Urinary bladder (tissue), 4 donors: ENCODE data around the gene SCAMP5. TPM values are rescaled to one million over a fixed set of nuclear protein-coding genes. Genes with fewer than 3 reads are reported as not detected.

Experiments used
- DNase-seq: peaks from one replicate; pipeline ENCODE4 v3.0.0-alpha.2; 2015; ENCODE audit errors: extremely low spot score
- H3K27ac ChIP-seq: one replicate; pipeline ENCODE4 v1.5.1; 2013; ENCODE audit warnings: low read depth, mild to moderate bottlenecking, moderate library complexity
- H3K36me3 ChIP-seq: one replicate; pipeline ENCODE4 v1.6.1; 2013; ENCODE audit warnings: mild to moderate bottlenecking, moderate library complexity; ENCODE audit not compliant: insufficient read depth
- H3K4me1 ChIP-seq: one replicate; pipeline ENCODE4 v1.6.1; 2013; ENCODE audit warnings: mild to moderate bottlenecking, moderate library complexity; ENCODE audit not compliant: insufficient read depth
- H3K4me3 ChIP-seq: one replicate; pipeline ENCODE4 v1.5.1; 2013; ENCODE audit warnings: low read depth, low read length
- WGBS: extraction: QIAGEN DNeasy Blood & Tissue Kit; methylation state at CpG from one replicate; pipeline ENCODE4 v1.1.7; 2013; 5-methylcytosine and 5-hydroxymethylcytosine counted together
- polyA plus RNA-seq: library from polyadenylated mRNA; stranded (reverse); fragments of 200-250 nt; gene quantifications from one replicate; pipeline ENCODE4 v1.2.3, GENCODE V29; 2013
- total RNA-seq: library from RNA; depleted of rRNA; stranded (reverse); fragments of >200 nt; gene quantifications from one replicate; pipeline ENCODE4 v1.2.3, GENCODE V29; 2014
- donor health status: healthy with polysubstance abuse.
- donor health status: healthy.

Gene SCAMP5
- total and polyA plus RNA-seq, 2 donors: 6.9 to 19.4 TPM

DNA sequence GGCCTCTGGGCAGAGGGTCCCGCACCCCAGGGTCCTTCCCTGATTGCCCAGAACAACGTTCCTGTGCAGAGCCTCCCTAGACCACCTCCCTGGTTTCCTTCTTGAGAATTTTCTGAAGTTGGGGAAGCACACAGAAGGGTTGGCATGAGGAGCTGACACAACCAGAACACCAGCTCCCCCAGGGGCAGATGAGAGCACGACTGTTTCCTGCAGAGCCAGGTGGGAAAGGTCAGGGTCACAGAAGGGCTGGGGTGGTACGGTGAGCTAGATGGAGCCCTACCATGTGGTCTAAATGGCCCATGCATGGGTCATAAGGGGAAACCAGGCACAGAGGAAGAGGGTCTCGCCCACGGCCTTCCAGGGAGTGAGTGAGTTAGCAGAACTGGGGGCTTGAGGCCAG lies 38.4 kb downstream of the SCAMP5 start:
- WGBS: 86% methylated on average over 6 of the region's 6 CpGs
- no peak overlapping the region for H3K27ac ChIP-seq
- no peaks in the 10 kb centered on the region for H3K36me3 ChIP-seq
- no peaks in the 10 kb centered on the region for H3K4me1 ChIP-seq
- no peak overlapping the region for H3K4me3 ChIP-seq
- no peak for DNase-seq

DNA sequence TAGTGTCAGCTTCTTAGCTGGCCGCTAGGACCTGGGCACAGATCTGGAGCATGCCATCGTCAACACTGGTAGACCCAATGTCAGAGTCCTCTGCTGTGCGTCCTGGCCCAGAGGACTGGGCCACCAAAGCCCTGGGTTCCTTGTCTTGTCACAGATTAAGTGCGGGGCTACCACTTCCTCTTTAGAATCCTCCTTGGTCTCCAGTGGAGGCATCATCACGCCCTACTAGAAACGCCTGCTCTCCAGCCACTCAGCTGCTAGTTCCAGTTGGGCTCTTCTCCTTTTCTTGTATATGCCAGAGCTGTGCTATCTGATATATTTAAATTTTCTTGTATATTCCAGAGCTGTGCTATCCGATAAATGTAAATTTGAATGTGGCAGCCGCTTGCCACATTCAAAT lies 39.3 kb downstream of the SCAMP5 start:
- DNase-seq: no peak
- no peaks in the 10 kb centered on the region for H3K4me1 ChIP-seq
- 93% methylated on average over 8 of the region's 8 CpGs for WGBS
- H3K27ac ChIP-seq: no peak overlapping the region
- H3K36me3 ChIP-seq: no peaks in the 10 kb centered on the region
- H3K4me3 ChIP-seq: no peak overlapping the region

DNA sequence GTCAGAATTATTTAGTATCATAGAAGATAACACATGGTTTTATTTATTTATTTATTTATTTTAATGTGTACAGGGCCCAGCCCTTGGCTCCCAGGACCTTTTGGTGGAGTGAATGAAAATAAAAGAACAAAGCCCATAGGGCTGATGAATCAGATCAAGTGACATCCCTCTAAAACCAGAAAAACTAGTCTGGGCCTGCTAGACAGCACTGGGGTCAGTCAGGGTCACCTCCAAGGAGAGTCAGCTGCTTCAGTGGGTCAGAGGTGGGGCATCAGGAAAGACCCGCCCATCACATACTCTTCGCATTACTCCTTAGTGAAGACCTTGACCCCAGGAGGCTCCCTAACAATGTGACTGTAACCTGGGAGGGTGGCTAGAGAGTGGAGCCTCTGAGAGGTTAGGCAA lies 40.9 kb downstream of the SCAMP5 start:
- H3K4me1 ChIP-seq: no peaks in the 10 kb centered on the region
- no peak for DNase-seq
- H3K36me3 ChIP-seq: no peaks in the 10 kb centered on the region
- H3K4me3 ChIP-seq: no peak overlapping the region
- WGBS: 86% methylated on average over 2 of the region's 2 CpGs
- H3K27ac ChIP-seq: no peak overlapping the region

DNA sequence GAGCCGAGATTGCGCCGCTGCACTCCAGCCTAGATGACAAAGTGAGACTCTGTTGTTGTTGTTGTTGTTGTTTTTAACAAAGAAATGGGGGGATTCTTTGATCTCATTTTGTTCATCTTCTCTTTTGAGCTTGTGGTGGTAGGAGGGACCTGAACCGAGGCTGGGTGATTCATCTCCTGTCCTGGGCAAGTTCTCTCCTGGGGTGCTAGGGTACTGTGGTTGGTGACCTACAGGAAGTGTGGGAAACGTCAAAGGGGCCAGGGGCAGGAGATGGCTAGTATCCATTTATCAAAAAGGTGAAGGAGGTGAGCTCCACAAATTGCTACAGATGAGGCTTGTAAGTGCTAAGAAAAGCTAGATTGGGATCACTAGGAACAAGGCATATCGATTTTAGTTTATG lies 42.3 kb downstream of the SCAMP5 start:
- H3K36me3 ChIP-seq: no peaks in the 10 kb centered on the region
- no peak overlapping the region for H3K27ac ChIP-seq
- no peak for DNase-seq
- no peaks in the 10 kb centered on the region for H3K4me1 ChIP-seq
- 83% methylated on average over 6 of the region's 6 CpGs for WGBS
- no peak overlapping the region for H3K4me3 ChIP-seq

DNA sequence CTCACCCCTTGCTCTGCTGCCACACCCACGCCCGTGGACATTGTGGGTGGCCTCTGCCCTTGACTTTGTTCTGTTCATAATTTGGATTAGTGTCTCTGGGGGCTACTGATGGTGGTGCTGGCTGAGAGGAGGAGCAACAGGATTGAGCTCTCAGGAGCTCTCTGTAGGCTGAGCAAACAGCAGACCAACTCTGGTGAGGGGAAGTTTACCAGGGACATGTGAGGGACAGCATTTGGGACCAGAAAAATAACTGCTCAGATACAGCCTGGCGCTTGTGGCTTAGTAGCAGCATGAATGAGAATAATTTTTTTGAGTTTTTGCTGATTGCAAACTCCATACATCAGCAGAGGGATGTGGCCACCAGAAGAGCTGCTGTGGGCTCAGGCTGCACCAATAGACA lies 42.9 kb downstream of the SCAMP5 start:
- Histone ChIP-seq H3K36me3 (no peaks in the 10 kb centered on the region), H3K27ac (no peak overlapping the region), H3K4me3 (no peak overlapping the region), H3K4me1 (no peaks in the 10 kb centered on the region)
- no peak for DNase-seq
- WGBS: 82% methylated on average over 3 of the region's 3 CpGs

DNA sequence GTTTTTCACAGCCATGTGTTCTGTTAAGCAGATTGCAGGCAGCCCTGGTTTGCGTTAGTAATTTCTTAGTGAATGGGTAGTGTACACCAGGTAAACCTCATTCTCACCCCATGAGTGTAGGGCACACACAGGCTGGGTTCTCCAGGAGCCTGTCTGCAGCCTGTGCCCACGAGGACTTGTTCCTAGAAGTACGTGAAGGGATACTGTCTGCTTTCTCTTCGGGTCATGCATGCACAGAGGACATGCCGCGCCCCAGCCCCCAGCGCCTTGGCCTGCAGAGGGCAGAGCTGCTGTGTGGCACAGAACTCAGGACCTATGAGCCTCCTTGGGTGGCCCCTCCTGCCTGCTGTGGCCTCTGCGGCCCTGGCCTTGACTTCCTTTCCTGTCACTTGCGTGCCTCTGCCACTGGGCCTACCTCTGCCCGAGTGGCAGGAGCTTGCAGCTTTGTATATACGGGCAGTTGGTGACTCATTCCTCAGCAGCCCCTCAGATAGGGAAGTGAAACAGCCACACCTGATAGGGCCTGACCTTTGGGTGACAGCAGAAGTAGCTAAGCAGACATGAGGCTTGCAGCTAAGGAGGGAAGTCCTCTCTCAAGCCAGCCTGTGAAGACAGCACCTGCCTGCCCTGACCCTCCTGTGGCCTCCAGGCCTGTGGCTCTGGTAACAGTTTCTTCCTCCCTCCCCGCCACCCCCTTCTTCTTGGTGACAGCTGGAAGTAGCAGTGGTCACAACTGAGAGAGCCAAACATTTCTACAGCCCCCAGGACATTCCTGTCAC lies 47.6 kb downstream of the SCAMP5 start:
- H3K4me3 ChIP-seq: no peak overlapping the region
- 57% methylated on average over 12 of the region's 12 CpGs for WGBS
- no peak for DNase-seq
- no peaks in the 10 kb centered on the region for H3K36me3 ChIP-seq
- H3K4me1 ChIP-seq: no peaks in the 10 kb centered on the region
- H3K27ac ChIP-seq: peak overlapping the region; percentile 65

DNA sequence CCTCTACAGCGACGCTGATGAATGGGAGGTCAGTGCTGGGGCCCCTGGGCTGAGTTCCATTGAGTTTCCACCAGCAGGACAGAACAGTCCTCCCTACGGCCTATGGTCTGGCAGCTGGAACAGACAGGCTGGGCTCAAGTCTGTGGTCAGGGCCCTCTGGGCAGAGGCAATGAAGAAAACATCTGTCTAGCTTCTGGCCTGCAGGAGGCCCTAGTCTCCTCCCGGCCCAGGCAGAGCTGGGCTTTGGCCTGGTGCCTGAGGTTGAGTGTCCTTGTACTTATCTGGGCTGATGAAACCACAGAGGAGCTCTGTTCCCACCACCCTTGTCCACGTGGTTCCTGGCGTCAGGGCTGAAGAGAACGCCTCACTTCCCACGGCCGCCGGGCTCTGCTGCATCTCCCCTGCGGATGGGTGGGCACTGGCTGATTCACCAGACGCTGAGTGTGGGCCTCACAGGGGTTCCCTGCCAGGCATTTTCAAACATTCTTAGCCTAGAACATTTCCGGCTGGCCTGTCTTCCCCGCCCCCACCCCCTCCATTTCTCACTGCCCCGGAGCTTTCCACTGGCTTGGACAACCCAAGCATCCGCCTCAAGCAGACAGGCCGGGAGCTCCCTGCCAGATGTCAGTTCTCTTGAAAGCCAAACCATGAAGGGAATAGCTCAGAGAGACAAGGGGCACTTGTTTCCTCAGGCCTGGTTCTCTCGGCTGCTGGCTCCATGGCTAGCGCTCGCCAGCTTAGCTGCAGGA lies 48.3 kb downstream of the SCAMP5 start:
- peak; percentile 64 for DNase-seq
- Histone ChIP-seq H3K4me3 (no peak overlapping the region), H3K4me1 (no peaks in the 10 kb centered on the region), H3K27ac (peak overlapping the region; percentile 65), H3K36me3 (no peaks in the 10 kb centered on the region)
- 17% methylated on average over 20 of the region's 20 CpGs for WGBS

DNA sequence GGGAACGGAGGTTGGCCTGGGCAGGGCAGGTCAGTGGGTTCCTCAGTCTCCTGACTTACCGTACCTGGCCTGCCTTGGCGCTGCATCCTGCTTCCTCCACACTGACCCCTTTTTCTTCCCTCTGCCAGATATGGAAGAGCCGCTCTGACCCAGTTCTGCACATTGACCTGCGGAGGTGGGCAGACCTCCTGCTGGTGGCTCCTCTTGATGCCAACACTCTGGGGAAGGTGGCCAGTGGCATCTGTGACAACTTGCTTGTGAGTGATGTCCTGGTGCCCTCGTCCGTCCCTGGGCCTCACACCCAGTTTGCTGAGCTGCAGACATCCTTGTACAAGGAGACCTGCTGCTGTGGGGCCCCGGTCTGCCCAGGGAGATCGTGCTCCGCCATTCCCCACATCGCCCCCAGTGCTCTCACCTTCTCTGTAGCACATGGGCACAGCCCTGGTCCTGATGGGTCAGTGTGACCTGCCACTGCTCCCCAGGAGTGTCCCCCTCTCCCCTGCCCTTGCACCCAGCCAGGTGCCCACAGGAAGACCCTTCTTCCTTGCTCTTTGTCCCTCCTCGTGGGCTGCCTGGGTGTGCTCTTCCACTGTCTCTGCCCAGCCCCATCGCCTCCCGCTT lies 49.0 kb downstream of the SCAMP5 start:
- WGBS: 85% methylated on average over 14 of the region's 14 CpGs
- DNase-seq: no peak
- H3K4me1 ChIP-seq: no peaks in the 10 kb centered on the region
- no peak overlapping the region for H3K27ac ChIP-seq
- no peaks in the 10 kb centered on the region for H3K36me3 ChIP-seq
- no peak overlapping the region for H3K4me3 ChIP-seq

DNA sequence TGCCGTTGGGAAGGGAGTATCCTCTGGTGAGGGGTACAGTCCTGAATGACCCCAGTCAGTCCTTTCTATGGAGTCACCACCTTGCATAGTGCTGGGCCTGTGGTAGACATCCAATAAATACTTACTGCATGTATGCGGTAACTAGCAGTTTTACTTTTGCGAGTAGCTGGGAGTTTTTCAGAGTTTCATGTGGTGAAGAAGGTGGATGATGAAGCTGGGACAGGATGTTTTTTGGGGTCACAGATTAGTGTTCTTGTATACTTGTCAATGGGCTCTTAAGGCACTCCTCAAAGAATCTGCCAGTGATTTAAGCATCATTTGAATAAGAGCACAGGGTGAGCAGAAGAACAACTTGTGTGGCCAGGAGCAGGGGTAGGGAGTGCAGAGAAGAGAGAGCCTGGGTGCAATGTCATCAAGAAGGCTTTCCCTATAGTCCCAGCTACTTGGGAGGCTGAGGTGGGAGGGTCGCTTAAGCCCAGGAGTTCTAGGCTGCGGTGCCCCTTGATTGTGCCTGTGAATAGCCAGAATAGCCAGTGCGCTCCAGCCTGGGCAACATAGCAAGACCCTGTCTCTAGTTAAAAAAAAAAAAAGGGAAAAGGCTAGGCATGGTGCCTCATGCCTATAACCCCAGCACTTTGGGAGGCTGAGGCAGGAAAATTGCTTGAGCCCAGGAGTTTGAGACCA lies 50.1 kb downstream of the SCAMP5 start:
- no peak for DNase-seq
- H3K4me1 ChIP-seq: no peaks in the 10 kb centered on the region
- H3K36me3 ChIP-seq: no peaks in the 10 kb centered on the region
- WGBS: 93% methylated on average over 6 of the region's 6 CpGs
- H3K27ac ChIP-seq: no peak overlapping the region
- no peak overlapping the region for H3K4me3 ChIP-seq

DNA sequence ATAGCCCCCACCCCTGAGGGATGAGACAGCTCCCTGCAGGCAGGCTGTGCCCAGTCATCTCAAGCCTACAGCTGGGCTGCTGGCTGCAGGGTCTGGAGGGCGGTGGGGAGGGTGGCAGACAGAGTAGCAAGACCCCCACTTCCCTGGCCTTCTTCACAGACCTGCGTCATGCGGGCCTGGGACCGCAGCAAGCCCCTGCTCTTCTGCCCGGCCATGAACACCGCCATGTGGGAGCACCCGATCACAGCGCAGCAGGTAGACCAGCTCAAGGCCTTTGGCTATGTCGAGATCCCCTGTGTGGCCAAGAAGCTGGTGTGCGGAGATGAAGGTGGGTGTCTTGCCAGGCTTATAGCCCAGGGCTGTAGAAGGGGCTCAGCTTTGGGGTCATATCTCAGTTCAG lies 53.0 kb downstream of the SCAMP5 start:
- Histone ChIP-seq H3K4me1 (no peaks in the 10 kb centered on the region), H3K4me3 (no peak overlapping the region)
- WGBS: 97% methylated on average over 10 of the region's 10 CpGs

DNA sequence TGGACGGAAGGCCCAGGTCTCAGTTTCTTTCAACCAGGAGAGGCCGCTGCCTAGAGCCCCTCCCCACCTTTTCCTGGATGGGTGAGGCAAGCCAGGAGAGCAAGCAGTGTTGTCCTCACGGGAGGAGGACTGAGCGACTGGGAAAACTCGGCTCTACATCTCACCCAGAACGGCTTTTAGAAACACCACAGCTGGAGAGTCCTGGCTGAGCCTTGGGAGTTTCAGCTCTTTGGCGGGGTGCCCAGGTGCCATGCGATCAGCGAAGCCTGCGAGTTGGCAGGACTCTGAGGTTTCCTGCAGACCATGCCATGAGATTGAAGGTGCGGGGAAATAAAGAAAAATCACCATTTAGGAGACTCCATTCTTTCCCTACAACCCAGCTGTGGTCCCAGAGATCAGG lies 54.0 kb downstream of the SCAMP5 start:
- 41% methylated on average over 11 of the region's 11 CpGs for WGBS
- Histone ChIP-seq H3K4me3 (no peak overlapping the region), H3K27ac (no peak overlapping the region), H3K36me3 (no peaks in the 10 kb centered on the region), H3K4me1 (no peaks in the 10 kb centered on the region)
- DNase-seq: no peak

More for the DNA sequence above, 53.0 kb downstream of the SCAMP5 start:
- Histone ChIP-seq H3K27ac (no peak overlapping the region), H3K36me3 (no peaks in the 10 kb centered on the region)
- DNase-seq: no peak

DNA sequence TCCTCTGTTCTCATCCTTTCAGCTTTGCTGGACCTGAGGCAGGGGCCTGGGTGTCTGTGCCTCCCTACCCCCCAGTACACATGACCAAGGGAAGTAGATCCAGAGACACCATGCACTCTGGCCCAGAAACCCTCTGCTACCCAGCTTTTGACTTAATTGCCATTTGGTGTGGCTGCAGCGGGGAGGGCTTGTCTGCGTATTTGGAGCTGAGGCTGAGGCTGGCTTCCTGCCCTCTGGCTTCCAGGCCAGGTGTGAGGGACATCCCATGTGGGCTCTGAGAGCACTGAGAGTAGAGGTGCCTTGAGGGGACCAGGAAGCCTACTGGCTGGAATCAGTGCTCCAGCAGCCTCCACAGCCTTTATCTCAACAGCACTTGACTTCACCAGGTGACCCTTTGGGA lies 54.9 kb downstream of the SCAMP5 start:
- WGBS: 98% methylated on average over 2 of the region's 2 CpGs
- H3K27ac ChIP-seq: no peak overlapping the region
- no peak overlapping the region for H3K4me3 ChIP-seq
- no peak for DNase-seq
- no peaks in the 10 kb centered on the region for H3K36me3 ChIP-seq
- no peaks in the 10 kb centered on the region for H3K4me1 ChIP-seq

DNA sequence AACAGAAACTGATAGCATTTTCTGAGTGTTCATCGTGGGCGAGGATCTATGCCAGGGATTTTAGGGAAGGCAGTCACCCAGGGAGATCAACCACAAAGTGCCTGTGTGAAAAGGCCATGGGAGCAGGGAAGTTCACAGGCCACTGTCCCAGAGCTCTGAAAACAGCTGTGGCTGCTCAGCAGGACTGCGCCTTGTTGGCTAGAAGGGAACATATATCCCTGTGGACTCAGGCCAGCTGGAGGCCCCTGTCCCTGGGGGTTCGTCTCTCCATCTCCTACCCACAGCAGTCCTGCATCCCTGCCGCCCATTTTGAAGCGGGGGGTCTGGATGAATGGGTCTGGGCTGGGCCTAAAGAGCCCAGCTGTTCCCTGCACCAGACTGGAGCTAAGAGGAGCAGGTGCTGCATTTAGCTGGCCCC lies 55.8 kb downstream of the SCAMP5 start:
- no peak for DNase-seq
- Histone ChIP-seq H3K4me1 (no peaks in the 10 kb centered on the region), H3K36me3 (no peaks in the 10 kb centered on the region), H3K4me3 (no peak overlapping the region), H3K27ac (no peak overlapping the region)
- WGBS: 69% methylated on average over 6 of the region's 6 CpGs
